ENCODE results near the gene SORBS1. TPM values are rescaled to one million over a fixed set of nuclear protein-coding genes. Genes with fewer than 3 reads are reported as not detected.

The SORBS1 gene
- total RNA-seq, 1 experiment from 2014 or later = 39.9 TPM

DNA sequence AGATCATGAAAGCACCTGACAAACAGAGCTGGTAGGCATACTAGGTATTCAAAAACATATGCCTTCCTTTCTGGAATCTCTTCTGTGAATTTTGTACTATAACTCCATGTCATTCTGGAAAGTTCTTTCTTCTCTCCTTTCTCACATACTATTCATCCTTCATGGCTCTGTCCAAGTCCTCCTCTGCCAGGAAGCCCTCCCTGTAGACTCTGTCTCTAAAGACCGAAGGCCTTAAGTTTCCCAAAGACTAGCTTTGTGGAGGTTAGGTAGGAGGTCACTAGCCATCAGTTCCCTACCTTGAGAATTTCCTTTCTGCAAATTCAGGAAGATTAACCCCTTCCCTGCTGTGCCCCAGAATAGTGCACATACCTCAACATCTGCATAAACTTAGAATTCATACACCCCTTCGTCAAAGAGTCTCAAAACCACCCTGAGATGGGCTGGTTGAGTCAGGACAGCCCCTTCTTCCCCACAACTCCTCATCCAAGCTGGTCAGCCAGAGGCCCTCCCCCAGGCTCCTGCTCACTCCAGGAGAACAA, 20.6 kb downstream of the SORBS1 start:
- no peak overlapping the region for H3K27ac Mint-ChIP-seq
- peaks cover 69% of the 10 kb centered on the region for H3K4me1 Mint-ChIP-seq

DNA sequence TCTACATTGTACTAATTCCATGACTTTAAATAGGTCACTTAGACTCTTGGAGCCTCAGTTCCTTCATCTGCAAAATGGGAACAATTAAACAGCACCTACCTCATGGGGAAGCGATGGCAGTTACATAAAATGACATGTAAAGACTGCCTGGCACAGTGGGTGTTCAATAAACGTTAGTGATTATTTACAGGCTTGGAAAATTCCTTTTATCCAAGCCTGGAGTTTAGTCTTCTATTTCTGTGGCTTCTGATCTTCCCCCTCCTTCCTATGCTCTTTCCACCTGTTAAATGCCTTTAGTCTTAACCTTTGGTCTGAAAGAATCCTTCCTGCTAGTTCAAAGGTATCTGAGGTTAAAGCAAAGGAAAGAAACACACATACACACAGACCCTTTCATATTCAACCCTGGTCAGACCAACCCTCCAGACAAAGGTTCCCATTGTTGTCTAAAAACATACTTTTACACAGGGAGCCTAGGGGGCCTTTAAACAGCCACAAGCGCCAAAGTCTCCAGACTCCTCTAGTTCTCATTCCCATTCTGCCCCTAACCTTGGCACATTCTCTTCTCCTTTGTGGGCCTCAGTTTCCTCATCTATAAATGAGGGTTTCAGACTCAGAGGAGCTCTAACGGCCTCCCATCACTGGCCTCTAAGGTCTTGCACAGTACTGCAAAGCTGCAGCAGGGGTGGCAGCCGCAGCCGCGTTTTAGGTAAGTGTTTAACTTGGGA, 21.4 kb downstream of the SORBS1 start:
- H3K4me1 Mint-ChIP-seq = peaks cover 63% of the 10 kb centered on the region
- no peak for DNase-seq (ENCODE audit: low spot score)
- H3K9me3 Mint-ChIP-seq = peaks cover 3% of the 10 kb centered on the region; the same call in 1 of the 2 replicates
- no peaks in the 10 kb centered on the region for H3K27me3 Mint-ChIP-seq (ENCODE audit: low read depth)
- 0 out of 2 replicates have a peak, but pooled peaks have one; percentile 15 for ATAC-seq
- CTCF ChIA-PET = interaction anchor here (1.6 kb wide), 1 partner anchor 93 kb away, joined by 4 read pairs; no protein-coding TSS in a partner anchor
- no peaks in the 10 kb centered on the region for H3K36me3 Mint-ChIP-seq
- no peak overlapping the region for H3K4me3 Mint-ChIP-seq
- TF ChIP-seq TEAD1 (CRISPR knock-in tag; IDR thresholded peaks at IDR 0.05) = no peak
- no peak for TF ChIP-seq GABPB1 (CRISPR knock-in tag; IDR thresholded peaks at IDR 0.05)
- no peak for TF ChIP-seq TEAD4 (CRISPR knock-in tag; IDR thresholded peaks at IDR 0.05)
- POLR2A ChIA-PET = no interaction called here
- H3K27ac Mint-ChIP-seq = no peak overlapping the region

More for the DNA sequence above, 20.6 kb downstream of the SORBS1 start:
- ChIA-PET POLR2A (no interaction called here), CTCF (interaction anchor here (0.8 to 1.6 kb wide), 3 partner anchors 61 to 110 kb away, joined by 3 to 4 read pairs (median 4); no protein-coding TSS in a partner anchor)
- TF ChIP-seq, protein P1, sequence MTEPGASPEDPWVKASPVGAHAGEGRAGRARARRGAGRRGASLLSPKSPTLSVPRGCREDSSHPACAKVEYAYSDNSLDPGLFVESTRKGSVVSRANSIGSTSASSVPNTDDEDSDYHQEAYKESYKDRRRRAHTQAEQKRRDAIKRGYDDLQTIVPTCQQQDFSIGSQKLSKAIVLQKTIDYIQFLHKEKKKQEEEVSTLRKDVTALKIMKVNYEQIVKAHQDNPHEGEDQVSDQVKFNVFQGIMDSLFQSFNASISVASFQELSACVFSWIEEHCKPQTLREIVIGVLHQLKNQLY (CRISPR knock-in tag; IDR thresholded peaks at IDR 0.05) = no peak
- no peak for TF ChIP-seq ZNF671 (CRISPR knock-in tag; IDR thresholded peaks at IDR 0.05)
- TF ChIP-seq, protein P2, sequence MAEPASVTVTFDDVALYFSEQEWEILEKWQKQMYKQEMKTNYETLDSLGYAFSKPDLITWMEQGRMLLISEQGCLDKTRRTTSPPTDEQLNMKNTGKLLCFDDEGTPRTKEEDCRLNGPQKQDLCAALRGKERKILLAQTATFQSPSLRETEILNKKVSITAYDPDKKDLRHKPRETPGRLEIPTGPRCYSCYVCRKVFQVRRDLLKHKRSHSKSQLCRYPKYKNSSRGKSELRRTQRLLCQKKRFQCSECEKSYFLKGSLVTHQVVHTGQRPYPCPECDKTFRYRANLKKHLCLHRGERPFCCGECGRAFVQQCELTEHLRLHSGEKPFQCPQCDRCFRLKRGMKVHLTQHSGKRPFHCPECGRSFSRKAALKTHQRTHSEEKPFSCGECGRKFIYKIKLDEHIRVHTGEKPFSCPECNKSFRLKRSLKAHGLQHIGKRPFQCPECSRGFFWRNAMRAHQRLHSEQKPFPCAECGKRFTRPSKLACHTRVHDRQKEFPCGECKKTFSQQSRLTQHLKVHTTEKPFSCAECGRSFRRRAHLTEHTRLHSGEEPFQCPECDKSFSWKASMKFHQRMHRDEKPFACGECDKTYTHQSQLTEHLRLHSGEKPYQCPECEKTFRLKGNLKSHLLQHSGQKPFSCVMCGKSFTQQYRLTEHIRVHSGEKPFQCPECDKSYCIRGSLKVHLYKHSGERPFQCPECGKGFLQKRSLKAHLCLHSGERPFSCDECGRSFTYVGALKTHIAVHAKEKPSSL (CRISPR knock-in tag; conservative IDR thresholded peaks at IDR 0.05) = no peak
- TF ChIP-seq, protein P3, sequence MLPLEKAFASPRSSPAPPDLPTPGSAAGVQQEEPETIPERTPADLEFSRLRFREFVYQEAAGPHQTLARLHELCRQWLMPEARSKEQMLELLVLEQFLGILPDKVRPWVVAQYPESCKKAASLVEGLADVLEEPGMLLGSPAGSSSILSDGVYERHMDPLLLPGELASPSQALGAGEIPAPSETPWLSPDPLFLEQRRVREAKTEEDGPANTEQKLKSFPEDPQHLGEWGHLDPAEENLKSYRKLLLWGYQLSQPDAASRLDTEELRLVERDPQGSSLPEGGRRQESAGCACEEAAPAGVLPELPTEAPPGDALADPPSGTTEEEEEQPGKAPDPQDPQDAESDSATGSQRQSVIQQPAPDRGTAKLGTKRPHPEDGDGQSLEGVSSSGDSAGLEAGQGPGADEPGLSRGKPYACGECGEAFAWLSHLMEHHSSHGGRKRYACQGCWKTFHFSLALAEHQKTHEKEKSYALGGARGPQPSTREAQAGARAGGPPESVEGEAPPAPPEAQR (CRISPR knock-in tag; IDR thresholded peaks at IDR 0.05) = no peak
- TF ChIP-seq JUN (CRISPR knock-in tag; IDR thresholded peaks at IDR 0.05) = no peak
- TF ChIP-seq, protein P4, sequence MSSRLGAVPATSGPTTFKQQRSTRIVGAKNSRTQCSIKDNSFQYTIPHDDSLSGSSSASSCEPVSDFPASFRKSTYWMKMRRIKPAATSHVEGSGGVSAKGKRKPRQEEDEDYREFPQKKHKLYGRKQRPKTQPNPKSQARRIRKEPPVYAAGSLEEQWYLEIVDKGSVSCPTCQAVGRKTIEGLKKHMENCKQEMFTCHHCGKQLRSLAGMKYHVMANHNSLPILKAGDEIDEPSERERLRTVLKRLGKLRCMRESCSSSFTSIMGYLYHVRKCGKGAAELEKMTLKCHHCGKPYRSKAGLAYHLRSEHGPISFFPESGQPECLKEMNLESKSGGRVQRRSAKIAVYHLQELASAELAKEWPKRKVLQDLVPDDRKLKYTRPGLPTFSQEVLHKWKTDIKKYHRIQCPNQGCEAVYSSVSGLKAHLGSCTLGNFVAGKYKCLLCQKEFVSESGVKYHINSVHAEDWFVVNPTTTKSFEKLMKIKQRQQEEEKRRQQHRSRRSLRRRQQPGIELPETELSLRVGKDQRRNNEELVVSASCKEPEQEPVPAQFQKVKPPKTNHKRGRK (CRISPR knock-in tag; IDR thresholded peaks at IDR 0.05; ENCODE audit: borderline replicate concordance) = no peak
- no peak for TF ChIP-seq TCF7 (CRISPR knock-in tag; IDR thresholded peaks at IDR 0.05; ENCODE audit: low read depth)
- no peak for TF ChIP-seq NR1H2 (CRISPR knock-in tag; IDR thresholded peaks at IDR 0.05)
- TF ChIP-seq, protein P5, sequence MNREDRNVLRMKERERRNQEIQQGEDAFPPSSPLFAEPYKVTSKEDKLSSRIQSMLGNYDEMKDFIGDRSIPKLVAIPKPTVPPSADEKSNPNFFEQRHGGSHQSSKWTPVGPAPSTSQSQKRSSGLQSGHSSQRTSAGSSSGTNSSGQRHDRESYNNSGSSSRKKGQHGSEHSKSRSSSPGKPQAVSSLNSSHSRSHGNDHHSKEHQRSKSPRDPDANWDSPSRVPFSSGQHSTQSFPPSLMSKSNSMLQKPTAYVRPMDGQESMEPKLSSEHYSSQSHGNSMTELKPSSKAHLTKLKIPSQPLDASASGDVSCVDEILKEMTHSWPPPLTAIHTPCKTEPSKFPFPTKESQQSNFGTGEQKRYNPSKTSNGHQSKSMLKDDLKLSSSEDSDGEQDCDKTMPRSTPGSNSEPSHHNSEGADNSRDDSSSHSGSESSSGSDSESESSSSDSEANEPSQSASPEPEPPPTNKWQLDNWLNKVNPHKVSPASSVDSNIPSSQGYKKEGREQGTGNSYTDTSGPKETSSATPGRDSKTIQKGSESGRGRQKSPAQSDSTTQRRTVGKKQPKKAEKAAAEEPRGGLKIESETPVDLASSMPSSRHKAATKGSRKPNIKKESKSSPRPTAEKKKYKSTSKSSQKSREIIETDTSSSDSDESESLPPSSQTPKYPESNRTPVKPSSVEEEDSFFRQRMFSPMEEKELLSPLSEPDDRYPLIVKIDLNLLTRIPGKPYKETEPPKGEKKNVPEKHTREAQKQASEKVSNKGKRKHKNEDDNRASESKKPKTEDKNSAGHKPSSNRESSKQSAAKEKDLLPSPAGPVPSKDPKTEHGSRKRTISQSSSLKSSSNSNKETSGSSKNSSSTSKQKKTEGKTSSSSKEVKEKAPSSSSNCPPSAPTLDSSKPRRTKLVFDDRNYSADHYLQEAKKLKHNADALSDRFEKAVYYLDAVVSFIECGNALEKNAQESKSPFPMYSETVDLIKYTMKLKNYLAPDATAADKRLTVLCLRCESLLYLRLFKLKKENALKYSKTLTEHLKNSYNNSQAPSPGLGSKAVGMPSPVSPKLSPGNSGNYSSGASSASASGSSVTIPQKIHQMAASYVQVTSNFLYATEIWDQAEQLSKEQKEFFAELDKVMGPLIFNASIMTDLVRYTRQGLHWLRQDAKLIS (CRISPR knock-in tag; IDR thresholded peaks at IDR 0.05; ENCODE audit: borderline replicate concordance) = no peak
- TF ChIP-seq NFE2L1 (CRISPR knock-in tag; IDR thresholded peaks at IDR 0.05) = no peak
- DNase-seq (ENCODE audit: low spot score) = no peak
- Mint-ChIP-seq H3K36me3 (no peaks in the 10 kb centered on the region), H3K4me3 (no peak overlapping the region), H3K27me3 (ENCODE audit: low read depth) (no peaks in the 10 kb centered on the region), H3K9me3 (peaks cover 3% of the 10 kb centered on the region; the same call in 1 of the 2 replicates)
- ATAC-seq = peak; percentile 31

Data from WTC11 (cell line).